NCI-H146 treated with DMSO at 0.1 percent for 48 hours (cell line): ENCODE measurements around the gene CLIP4.

Experiments
- DNase-seq: peaks from one replicate; lab custom pipeline; 2025; ENCODE audit not compliant: unreplicated experiment; lab: John Stamatoyannopoulos, UW

The CLIP4 gene

GRCh38 chr2:29219374-29219773 is 104.2 kb downstream of the CLIP4 start:
- DNase-seq = no peak

- no peak for DNase-seq
Observed at GRCh38 chr2:29220506-29221270, 105.5 kb downstream of the CLIP4 start.

DNA sequence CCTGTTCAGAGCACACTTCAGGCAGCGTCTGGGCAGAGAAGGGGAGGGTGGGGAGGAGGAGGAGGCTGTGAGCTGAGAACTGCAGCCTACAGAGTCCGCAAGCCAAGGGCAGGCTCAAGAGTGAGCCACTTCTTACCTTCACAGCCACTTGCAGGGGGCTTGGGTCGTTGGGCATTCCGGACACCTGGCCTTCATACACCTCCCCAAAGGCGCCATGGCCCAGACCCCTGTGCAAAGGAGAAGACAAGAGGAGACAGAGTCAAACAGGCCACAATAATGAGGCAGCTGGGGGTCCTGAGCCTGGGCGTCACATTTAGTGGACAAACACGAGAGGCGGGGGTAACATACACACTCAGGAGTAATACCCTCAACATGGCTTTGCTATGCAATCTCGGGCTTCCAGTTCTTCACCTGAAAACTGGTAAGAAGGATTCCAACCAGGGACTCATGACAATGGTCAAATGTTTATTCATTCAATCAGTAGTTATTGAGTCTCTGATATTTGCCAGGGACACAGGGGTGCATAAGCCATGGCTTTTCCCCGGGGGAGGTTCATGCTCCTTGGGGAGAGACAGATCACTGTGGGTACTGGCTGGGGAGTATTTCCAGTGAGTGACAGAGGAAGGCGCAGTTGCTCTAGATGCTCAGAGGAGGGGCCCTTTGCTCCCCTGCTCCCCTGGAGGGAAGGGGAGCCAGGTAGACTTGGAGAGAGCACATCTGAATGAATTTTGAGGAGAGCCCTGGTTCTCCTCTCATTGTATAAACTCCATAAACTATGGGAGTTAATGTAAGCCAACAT is 107.4 kb downstream of the CLIP4 start:
- DNase-seq = no peak

- no peak for DNase-seq
Observed at GRCh38 chr2:29223257-29223656, 108.0 kb downstream of the CLIP4 start.

GRCh38 chr2:29223851-29224692 is 108.9 kb downstream of the CLIP4 start:
- no peak for DNase-seq

GRCh38 chr2:29224693-29225551 is 109.7 kb downstream of the CLIP4 start:
- no peak for DNase-seq

DNA sequence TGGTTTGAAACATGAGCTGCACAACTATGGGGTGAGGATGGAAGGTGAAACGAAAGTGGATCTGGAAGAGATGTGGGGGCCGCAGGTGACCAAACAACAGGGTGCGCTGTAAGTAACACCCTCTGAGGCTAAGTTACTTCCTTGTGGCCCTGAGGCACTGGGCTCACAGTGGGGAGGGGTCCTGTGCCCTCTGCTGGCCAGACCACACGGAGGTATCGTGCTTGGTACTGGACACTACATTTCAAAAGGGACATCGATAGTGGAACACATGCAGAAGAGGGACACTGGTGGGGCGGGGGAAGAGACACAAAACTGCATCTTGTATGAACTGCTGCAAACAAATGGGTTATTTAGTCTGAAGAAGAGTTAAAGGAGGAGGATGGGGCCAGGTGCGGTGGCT is 110.6 kb downstream of the CLIP4 start:
- DNase-seq = no peak

DNA sequence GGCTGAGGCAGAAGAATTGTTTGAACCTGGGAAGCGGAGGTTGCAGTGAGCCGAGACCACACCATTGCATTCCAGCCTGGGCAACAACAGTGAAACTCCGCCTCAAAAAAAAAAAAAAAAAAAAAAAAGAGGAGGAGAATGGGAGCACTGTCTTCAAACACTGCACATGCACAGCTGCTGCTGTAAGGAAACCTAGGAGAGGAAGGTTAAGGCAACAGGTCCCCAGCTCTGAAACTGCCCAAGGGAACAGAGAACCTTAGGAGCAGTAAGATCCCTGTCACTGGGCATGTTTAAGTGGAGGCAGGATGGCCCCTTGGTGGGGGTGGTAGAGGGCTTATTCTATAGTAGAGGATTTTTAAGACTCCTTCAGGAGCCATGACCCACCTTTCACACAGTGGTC is 111.2 kb downstream of the CLIP4 start:
- no peak for DNase-seq

DNA sequence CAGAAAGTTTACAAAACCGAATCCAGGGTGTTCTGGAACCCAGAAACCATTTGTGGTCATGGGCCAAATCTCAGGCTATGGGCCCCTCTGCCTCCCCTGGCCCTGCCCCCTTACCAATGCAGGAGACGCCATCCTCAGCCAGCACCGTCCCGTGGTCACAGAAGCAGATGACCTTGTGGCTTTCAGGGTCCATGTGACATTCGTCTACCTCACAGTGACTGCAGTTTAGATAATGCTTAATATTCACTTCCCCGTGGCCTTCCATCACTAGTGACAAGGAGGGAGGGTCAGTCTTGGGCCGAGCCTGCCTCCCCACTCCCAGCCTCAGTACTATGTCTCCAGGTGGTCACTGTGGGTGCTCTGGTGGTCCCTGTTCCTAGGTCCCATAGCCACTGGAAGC is 111.6 kb downstream of the CLIP4 start:
- DNase-seq = no peak

DNA sequence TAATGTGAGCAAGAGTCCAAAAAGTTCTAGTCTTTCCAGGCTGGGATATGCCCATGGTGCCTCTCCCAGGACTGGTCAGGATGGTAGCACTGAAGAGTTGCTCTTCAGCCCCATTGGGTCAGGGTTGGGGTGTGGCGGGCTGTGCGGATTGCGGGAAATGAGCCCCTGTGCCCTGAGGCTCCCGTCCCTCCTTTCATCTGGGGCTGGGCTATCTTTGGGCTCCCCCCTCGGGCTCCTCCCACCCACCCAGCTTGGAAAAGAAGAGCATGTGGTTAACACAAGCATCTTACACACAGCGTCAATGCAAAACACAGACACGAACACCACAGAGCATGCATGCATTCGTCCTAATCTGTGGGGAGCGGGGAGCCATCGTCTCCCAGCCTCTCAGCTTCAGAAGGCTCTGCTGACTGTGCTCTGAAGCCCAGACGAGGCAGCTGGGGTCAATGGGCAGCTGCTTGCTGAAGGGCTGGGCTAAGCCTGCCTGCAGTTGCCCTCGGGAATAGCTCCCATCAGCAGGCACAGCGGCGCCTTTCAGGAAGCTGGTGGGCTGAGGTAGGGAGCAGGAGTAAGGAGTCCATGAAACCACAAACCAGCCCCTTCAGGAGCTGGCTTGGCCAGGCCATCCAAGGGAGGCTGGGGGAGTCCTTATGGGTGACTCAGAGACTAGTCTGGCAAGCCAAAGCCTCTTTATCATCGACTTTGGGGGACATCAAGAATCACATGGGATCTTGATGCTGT is 112.9 kb downstream of the CLIP4 start:
- no peak for DNase-seq

DNA sequence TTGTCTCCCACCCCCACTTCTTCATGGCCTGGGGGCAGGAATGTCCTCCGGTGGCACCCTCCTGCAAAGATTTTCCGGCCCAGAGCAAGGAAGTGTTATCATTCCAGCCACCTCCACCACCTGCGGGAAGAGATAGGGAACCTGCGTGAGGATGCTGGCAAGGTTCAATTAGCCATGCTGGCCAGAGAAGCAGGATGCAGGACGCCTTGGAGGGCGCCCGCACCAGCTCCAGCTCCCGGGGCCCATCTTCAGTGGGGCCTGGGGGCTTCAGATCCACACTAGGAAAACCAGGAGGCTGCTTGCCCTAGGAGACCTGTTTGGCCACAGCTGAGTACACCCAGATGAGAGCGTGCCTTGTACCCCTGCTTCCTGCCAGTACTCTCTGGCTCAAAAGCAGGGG is 113.7 kb downstream of the CLIP4 start:
- no peak for DNase-seq

DNA sequence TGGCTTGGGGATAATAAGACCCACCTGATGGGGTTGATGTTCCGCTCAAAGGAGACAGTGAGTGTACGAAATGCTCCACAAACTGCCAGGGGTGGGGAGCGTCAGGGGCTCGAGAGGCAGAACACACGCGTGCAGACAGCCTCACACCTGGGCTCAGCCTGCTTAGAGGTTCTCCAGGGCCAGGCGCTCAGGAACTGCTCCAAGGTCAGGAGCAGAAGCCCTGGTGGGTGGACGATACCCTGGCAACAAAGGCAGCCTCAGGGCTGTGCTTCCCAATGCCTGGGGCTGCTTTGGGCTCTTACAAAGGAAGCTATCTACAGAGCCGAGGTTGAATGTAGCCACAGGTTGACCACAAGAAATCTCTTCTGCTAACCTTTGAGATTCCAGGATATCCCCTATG is 114.4 kb downstream of the CLIP4 start:
- no peak for DNase-seq

GRCh38 chr2:29232041-29232440 is 116.8 kb downstream of the CLIP4 start:
- DNase-seq = no peak

DNA sequence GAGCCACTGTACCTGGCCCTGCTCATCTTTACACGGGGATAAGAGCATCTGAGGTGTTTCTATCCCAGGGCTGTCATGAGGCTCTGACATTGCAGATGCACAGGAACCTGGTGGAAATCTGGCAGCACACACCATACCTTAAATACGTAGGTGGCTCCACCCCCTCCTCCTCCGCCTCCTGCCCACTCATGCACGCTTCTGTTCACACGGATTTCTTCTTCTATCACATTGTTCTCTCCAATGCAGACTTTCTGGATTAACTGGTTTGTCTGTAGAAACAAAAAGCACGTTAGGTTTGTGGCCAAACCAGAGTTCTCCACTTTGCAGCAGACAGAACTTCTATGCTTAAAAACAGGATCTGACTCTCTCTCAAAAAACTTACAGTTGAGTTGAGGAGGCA is 118.2 kb downstream of the CLIP4 start:
- DNase-seq = no peak

GRCh38 chr2:29235411-29235810 is 120.2 kb downstream of the CLIP4 start:
- DNase-seq = no peak

DNA sequence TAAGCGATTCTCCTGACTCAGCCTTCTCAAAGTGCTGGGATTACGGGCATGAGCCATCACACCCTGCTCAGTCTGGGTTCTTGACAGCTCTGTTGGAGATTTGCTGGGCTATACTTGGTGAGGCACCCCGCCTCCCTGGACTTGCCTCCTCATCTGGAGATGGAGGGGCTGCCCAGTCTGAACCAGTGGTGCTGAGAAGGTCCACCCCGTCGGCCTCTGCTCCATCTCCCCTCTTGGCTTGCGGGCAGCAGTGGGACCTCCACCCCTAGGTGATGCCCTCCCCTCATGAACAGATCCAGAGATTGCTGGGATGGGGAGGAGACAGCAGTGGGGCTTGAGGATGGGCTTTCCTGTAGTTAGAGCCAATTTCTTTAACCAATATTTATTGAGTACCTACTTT is 120.9 kb downstream of the CLIP4 start:
- DNase-seq = no peak

DNA sequence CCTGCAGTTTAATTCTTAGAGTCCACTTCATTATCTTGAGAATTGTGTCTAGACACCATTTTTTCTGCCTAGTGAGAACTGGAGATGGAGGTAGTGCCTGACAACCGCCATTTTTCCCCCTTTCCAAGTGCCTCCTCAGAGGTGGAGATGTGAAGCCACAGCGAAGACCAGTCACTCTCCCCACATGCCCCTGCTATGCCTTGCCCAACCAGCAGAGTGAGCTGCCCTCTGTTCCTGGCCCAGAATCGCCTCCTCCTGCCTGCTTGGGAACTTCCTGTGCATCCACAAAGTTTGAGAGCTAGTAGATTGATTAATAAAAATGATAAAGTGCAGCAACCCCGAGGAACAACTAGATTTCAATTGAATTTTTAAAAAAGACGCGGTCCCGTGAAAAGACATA is 123.3 kb downstream of the CLIP4 start:
- DNase-seq = no peak
